ENCODE measurements around the gene GTSE1.
A peak's percentile ranks its signal among the peaks of the same experiment; 100 is the strongest.
"Not testable (repeated sequence)": the region's sequence is repeated elsewhere in the genome, so short reads cannot be mapped to it uniquely, and the experiment has no call there.

GTSE1 gene

GRCh38 chr22:46296257-46297150, at the start of gene GTSE1:
Gene GTSE1, plus strand, starts transcription at chr22:46296870. Its CDS starts 531 bp downstream, at chr22:46297401.
- DNase-seq (ENCODE audit: low read depth in 2 of 2), result peak; percentile 89 to 93

- DNase-seq (ENCODE audit: low read depth in 2 of 2), result no peak
Measured at GRCh38 chr22:46247443-46247975, 49.2 kb upstream of the GTSE1 start.

GRCh38 chr22:46250035-46250782, 46.5 kb upstream of the GTSE1 start, which contains the start of gene CDPF1:
Gene CDPF1, minus strand, starts transcription at chr22:46250293. Its CDS starts 2,009 bp downstream, at chr22:46248284.
- DNase-seq (ENCODE audit: low read depth in 2 of 2), result peak; percentile 76 to 82

- DNase-seq (ENCODE audit: low read depth in 2 of 2), result no peak
Measured at GRCh38 chr22:46250783-46251125, 45.9 kb upstream of the GTSE1 start.

GRCh38 chr22:46251266-46251665, 45.4 kb upstream of the GTSE1 start:
- no peak for DNase-seq (ENCODE audit: low read depth in 2 of 2)

- DNase-seq (ENCODE audit: low read depth in 2 of 2), result no peak
Measured at GRCh38 chr22:46251816-46252380, 44.8 kb upstream of the GTSE1 start.

- no peak for DNase-seq (ENCODE audit: low read depth in 2 of 2)
Measured at GRCh38 chr22:46256358-46256958, 40.2 kb upstream of the GTSE1 start.

- DNase-seq (ENCODE audit: low read depth in 2 of 2), result no peak
Measured at GRCh38 chr22:46259374-46259773, 37.3 kb upstream of the GTSE1 start.

- no peak for DNase-seq (ENCODE audit: low read depth in 2 of 2)
Measured at GRCh38 chr22:46260038-46260437, 36.6 kb upstream of the GTSE1 start.

- no peak for DNase-seq (ENCODE audit: low read depth in 2 of 2)
Measured at GRCh38 chr22:46262449-46263215, 34.0 kb upstream of the GTSE1 start.

- DNase-seq (ENCODE audit: low read depth in 2 of 2), result no peak
Measured at GRCh38 chr22:46263216-46263590, 33.5 kb upstream of the GTSE1 start, which contains the start of gene PKDREJ. Gene PKDREJ, minus strand, starts transcription at chr22:46263343. Its CDS starts 21 bp downstream, at chr22:46263322.

GRCh38 chr22:46264520-46264919, 32.1 kb upstream of the GTSE1 start:
- DNase-seq (ENCODE audit: low read depth in 2 of 2), result not testable (repeated sequence)

- DNase-seq (ENCODE audit: low read depth in 2 of 2), result not testable (repeated sequence)
Measured at GRCh38 chr22:46265627-46266026, 31.0 kb upstream of the GTSE1 start.

GRCh38 chr22:46267431-46268279, 29.0 kb upstream of the GTSE1 start, which contains the start of gene TTC38:
Gene TTC38, plus strand, starts transcription at chr22:46268008. Its CDS starts 32 bp downstream, at chr22:46268040.
- no peak for DNase-seq (ENCODE audit: low read depth in 2 of 2)

- no peak for DNase-seq (ENCODE audit: low read depth in 2 of 2)
Measured at GRCh38 chr22:46269564-46269963, 27.1 kb upstream of the GTSE1 start.

- DNase-seq (ENCODE audit: low read depth in 2 of 2), result no peak
Measured at GRCh38 chr22:46272196-46272595, 24.5 kb upstream of the GTSE1 start.

- DNase-seq (ENCODE audit: low read depth in 2 of 2), result no peak
Measured at GRCh38 chr22:46272762-46273431, 23.8 kb upstream of the GTSE1 start.

GRCh38 chr22:46273432-46274148, 23.1 kb upstream of the GTSE1 start:
- no peak for DNase-seq (ENCODE audit: low read depth in 2 of 2)

- no peak for DNase-seq (ENCODE audit: low read depth in 2 of 2)
Measured at GRCh38 chr22:46274381-46274780, 22.3 kb upstream of the GTSE1 start.

Measured in stimulated activated CD4-positive, alpha-beta T cell treated with anti-CD3 and anti-CD28 coated beads, Interleukin-1b, Interleukin-23, amount 100 ng/mL, for 1 hour (primary cell).